Neural progenitor cell (in vitro differentiated cells): Measurements from ENCODE around the gene MAP7D2.

Source experiments
- EZH2 ChIP-seq: fragments of 200-600 bp; sonication (generic); IDR thresholded peaks from 2 replicates; pipeline ENCODE4 v1.6.1; 2017; ENCODE audit warnings: antibody characterized with exemption, mild to moderate bottlenecking, moderate library complexity
- EZH2phosphoT487 ChIP-seq: fragments of 200-600 bp; sonication (generic); IDR thresholded peaks from 2 replicates; pipeline ENCODE4 v1.6.1; 2017; ENCODE audit warnings: antibody characterized with exemption
- TF ChIP-seq, protein P1 (sequence below): fragments of 200-600 bp; sonication (generic); IDR thresholded peaks from 2 replicates; pipeline ENCODE4 v1.5.1; 2017; ENCODE audit warnings: antibody characterized with exemption, mild to moderate bottlenecking

GRCh38 chrX:19991350-19991718, 125.4 kb downstream of the MAP7D2 start:
- TF ChIP-seq, protein P1, sequence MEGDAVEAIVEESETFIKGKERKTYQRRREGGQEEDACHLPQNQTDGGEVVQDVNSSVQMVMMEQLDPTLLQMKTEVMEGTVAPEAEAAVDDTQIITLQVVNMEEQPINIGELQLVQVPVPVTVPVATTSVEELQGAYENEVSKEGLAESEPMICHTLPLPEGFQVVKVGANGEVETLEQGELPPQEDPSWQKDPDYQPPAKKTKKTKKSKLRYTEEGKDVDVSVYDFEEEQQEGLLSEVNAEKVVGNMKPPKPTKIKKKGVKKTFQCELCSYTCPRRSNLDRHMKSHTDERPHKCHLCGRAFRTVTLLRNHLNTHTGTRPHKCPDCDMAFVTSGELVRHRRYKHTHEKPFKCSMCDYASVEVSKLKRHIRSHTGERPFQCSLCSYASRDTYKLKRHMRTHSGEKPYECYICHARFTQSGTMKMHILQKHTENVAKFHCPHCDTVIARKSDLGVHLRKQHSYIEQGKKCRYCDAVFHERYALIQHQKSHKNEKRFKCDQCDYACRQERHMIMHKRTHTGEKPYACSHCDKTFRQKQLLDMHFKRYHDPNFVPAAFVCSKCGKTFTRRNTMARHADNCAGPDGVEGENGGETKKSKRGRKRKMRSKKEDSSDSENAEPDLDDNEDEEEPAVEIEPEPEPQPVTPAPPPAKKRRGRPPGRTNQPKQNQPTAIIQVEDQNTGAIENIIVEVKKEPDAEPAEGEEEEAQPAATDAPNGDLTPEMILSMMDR, result no peak
- TF ChIP-seq EZH2 (no peak), EZH2phosphoT487 (no peak)
